HG02943 (cell line): ENCODE measurements around the gene TAF15.

Experiments used
- ATAC-seq: cut with Tn5 transposase; IDR thresholded peaks from one replicate; pipeline ENCODE4 v1.9.1; 2021; ENCODE audit warnings: mild to moderate bottlenecking, low read depth, moderate library complexity; ENCODE audit not compliant: unreplicated experiment

TAF15 gene

DNA sequence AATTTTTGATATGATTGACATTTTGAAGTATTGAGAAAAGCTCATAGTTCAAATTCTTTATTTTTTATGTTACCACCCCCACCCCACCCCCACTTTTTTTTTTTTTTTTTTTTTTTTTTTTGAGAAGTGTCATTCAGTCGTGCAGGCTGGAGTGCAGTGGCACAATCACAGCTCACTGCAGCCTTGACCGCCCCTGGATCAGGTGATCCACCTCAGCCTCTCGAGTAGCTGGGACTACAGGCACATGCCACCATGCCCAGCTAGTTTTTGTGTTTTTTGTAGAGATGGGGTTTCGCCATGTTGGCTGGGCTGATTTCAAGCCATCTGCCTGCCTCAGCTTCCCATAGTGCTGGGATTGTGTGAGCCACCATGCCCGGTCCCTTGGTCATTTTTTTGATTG is 7.4 kb downstream of the TAF15 start:
- no peak for ATAC-seq

DNA sequence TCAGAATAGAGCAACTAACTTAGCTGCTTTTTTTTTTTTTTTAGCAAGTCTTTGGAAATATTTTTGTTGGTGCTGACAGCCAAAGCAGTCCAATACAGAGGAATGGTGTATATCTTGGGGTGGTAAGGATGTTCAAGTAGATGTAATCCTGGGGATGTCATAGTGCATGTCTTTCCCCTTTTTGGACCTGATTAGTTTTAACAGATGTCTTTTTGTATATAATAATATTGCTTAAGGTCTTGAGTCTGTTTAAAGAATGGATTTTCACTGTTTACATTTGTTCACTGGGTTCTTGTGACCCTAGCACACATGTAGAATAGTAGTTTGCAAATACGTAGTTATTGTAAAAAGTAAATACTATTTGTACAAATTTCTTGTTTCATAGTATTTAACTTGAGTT is 7.9 kb downstream of the TAF15 start:
- ATAC-seq, result no peak

DNA sequence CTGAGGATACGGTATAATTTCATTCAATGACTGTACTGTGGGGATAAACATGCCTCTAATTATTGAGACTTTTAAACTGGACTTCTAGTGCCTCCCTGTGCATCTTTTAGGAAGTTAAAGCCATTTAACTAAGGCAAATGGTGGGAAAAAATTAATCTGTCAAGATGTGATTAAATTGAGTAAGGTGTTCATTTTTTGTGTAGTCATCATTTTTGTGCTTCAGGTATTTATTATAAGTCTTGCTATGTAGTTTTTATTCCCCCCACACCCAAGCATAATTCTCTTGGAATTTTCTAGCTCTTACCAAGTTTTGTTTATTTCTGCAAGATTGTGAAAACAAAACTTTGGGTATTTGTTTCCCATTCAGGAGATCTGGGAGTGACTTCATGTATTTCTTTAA is 10.2 kb downstream of the TAF15 start:
- ATAC-seq, result no peak

- ATAC-seq, result no peak
Observed at GRCh38 chr17:35821308-35821707, 12.0 kb downstream of the TAF15 start.

DNA sequence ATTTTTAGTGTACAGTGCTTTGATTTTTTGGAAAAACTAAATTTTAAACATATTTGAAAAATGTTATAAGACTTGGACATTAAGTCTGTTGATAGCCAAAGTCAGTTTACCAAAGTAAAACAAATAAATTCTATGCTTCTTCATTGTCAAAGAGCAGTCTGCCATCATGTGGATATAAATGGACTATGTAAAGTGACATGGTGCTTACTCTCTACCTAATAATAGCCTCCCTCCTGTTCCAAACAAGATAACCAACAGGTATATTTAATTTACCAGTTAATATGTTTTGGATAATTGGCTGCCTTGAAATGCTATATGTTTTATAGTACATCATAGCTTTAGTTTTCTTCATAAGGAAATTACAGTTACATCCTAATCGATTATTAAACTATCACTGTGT is 15.9 kb downstream of the TAF15 start:
- ATAC-seq, result no peak

GRCh38 chr17:35841101-35841500 is 31.8 kb downstream of the TAF15 start:
- ATAC-seq, result no peak

DNA sequence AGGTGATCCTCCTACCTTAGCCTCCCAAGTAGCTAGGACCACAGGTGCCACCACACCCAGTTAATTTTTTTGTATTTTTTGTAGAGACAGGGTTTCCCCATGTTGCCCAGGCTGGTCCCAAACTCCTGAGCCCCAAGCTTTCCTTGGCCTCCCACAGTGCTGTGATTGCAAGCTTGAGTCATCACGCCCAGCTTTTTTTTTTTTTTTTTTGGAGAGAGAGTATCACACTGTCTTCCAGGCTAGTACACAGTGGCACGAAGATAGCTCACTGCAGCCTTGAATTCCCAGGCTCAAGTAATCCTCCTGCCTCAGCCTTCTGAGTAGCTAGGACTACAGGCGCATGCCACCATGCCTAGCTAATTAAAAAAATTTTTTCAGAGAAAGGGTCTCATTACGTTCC is 32.2 kb downstream of the TAF15 start:
- ATAC-seq, result no peak

DNA sequence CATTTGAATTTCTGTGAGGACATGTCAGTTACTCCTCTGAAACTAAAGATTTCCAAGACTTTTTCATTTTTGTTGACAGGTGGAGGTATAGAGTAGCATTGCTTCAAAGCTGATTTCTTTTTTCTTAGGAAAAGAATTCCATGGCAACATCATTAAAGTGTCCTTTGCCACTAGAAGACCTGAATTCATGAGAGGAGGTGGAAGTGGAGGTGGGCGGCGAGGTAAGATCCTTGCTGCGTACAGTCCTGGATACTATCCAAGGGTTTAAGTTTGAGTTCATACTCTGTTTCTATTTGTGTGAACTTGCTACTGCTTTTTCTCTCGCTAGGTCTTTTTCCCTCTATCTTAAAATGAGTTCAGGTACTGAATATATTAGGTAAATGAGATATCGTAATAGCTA is 33.0 kb downstream of the TAF15 start:
- no peak for ATAC-seq

DNA sequence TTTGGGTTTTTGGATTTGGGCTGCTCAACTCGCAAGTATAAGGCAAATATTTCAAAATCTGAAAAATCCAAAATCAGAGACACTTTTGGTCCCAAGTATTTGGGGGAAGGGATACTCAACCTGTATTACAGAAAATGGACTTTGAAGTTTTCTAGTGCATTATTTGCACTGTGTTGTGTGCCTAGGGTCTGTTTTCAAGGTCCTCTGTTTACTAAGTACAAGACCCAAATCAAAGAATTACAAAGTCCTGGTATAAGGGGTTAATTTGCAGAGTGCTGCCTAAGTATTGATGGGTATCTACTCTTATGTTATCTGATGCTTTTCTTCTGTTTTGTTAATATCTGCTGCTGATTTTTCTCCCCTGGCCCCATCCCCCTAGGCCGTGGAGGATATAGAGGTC is 34.4 kb downstream of the TAF15 start:
- ATAC-seq, result no peak

- no peak for ATAC-seq
Observed at GRCh38 chr17:35844547-35844946, 35.3 kb downstream of the TAF15 start.

DNA sequence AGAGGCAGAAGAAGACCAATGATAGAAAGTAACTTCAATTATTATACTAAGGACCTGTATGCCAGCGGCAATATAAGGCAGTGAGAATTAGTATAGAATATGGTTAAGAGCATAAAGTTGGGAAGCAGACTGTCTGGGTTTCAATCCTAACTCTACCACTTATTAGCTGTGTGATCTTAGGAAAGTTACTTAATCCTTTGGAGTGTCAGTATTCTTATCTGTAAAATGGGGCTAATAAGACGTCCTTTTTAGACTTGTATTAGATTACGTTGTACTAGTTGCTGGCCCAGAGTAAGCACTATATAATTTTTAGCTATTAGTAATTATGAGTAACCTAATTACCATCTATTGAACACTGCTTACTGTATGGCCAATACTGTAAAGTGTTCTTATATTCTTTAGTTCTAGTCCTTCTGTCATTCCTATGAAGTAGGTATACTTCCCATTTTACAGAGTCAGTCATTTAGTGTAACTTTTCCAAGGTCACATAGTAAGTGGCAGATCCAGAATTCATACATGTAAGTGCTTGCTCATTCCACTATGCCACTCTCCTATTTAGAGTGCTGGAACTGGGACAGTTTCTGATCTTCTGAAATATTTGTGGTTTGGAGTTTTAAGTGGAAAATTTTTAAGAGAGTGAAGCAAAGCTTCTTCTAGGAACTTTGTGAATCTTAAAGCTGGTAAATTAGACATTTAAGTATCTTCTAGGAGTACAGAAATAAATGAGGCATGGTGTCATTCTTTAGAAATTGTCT is 36.9 kb downstream of the TAF15 start:
- ATAC-seq, result no peak

GRCh38 chr17:35847006-35847405 is 37.7 kb downstream of the TAF15 start:
- ATAC-seq, result no peak

DNA sequence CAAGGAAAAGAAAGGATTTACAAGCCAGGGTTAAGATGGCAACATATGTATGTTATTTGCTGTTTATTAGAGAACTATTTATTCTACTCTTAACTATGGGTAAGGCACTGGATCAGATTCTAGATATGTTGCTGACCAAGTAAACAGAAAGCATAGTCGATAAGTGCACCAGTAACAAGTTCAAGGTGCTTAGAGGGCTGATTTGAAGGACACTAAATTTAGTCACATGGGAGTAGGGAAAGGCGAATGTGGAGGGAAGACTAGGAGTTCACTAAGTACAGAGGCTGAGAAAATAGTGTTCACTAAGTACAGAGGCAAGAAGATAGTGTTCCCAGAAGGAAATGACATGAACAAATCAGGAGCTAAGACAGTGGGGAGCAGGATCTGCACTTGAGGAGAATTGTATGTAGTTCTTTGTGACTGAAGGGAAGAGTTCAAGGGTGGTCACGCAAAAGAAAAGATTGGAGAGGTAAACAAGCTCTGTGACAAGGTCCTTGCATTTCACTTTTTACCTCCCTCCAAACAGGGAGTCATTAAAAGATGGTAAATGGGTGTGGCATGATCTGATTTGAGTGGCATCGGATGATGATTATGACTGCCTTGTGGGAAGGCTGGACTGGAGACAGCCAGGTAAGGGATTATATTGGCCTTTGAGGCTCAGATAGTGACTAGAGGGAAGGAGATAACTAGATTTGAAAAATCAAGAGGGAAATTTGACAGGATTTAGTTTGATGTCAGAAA is 38.5 kb downstream of the TAF15 start:
- no peak for ATAC-seq

DNA sequence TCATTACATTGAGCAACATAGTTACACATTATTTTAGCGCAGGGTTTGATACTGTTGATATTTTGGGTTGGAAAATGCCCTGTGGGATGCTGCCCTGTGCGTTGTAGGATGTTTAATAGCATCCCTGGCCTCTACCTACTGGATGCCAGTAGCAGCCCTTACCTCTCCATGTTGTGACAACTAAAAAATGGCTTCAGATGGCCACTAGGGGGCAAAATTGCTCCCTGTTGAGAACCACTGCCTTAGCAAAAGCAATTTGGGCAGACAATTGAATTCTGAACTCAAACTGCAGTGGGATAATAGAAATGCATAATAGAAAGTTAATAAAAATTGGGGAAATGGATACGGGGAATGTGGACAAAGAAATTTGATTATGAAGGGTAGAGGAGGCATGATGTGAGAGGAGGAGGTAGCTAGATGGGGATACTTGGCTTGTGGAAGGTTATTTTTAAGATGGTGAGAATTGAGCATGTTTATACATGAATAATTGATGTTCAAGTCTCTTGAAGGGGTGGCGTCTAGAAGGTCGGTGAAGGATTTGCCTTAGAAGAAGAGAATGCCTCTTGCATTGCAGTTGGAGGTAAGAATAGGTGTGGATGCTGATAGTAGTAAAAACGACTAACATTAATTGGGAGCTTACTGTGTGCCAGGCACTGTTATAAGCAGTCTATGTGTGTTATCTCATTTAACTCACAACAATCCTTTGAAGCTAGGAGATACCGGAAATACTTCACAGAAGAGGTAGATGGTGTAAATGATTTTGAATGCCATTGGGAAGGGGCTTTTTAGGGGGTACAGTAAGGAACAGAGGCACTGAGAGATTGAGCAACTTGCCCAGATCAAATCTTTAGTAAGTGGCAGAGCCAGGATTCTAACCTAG is 40.4 kb downstream of the TAF15 start:
- no peak for ATAC-seq

DNA sequence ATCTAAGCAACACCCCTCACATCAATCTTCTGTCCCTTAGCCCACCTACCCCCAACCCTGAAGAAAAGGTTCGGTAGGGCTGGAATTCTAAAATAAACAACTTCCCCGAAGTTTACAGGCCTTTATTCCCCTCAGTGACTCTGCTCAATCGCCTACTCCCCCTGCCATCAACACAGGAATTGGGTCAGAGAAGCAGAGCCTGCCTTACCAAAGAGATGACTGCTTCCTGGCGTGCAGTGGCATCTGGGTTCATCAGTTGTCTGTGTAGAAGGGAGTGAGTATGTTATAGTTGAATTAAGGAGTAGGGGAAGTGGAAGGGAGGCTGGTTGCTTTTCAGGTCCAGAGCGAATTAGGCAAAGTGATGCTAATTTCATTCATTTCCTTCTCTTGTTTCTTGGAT is 46.7 kb downstream of the TAF15 start:
- no peak for ATAC-seq

GRCh38 chr17:35856603-35857002 is 47.3 kb downstream of the TAF15 start:
- ATAC-seq, result no peak

GRCh38 chr17:35864853-35865252 is 55.6 kb downstream of the TAF15 start:
- ATAC-seq, result no peak

DNA sequence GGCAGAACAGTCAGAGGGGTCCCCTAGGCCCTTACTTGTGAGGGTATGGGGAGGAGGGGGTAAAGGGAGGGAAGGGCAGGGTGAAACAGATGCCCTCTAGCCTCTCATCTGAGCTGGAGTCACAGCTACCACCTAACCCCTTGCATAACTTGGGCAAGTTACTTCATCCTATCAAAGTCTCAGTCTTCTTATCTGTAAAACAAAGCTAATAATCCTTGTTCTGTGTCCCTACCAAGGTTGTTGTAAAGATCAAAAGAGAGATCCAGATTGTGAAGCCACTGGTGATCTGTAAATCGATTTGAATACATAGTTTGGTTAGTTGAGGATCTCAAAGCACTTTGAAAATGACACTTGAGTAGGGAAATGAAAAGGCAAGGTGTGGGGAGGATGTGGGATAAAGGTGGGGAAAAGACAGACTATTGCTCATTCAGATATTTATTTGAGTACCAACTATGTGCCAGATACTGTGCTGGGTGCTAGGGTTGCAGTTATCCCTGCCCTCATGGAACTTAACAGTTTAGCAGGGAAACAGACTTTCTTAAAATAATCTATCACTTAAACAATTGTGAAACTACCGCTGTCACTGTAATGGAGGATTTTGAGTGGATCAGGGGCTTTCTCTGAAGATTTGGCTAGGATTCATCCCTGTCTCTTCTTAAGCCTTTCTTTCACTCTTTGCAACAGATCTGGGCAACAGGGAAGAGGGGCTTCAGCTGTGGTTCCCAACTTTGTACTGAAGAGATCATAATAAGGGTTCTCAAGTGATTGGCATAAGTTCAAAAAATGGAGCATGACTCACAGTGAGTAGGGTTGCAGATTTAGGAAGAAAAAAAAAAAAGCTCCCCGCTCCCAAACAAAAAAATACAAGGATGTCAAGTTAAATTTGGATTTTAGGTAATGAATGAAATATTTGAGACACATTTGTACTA is 56.4 kb downstream of the TAF15 start:
- ATAC-seq, result no peak

DNA sequence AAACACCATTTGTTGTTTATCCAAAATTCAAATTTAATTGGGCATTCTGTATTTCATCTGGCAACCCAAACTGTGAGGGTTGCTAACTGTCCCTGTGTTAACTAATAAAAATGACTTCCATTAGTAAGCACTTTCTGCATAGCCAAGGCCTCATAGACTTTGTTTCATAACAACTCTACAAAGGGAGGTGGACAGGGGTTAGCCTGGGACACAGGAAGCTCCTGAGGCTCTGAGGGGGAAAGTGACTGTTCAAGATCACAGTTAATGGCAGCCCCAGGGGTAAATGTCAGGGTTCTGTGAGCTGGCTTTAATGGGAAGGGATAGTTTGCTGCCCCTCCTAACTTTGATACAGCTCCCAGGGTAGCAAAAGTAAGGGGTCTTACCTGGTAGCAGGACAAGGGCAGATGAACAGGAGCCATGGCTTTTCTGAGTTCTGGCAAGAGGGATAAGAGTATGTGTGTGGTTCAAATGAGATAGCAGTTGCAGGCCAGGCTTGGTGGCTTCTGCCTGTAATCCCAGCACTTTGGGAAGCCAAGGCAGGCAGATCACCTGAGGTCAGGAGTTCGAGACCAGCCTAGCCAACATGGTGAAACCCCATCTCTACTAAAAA is 57.2 kb downstream of the TAF15 start:
- ATAC-seq, result no peak

- no peak for ATAC-seq
Observed at GRCh38 chr17:35867574-35867973, 58.3 kb downstream of the TAF15 start.
